Posterior cingulate gyrus (tissue), 11 donors: ENCODE data around the gene DBX1.

Experiments used
- DNase-seq, 10 donors: peaks; one replicate each; pipeline versions ENCODE4 v3.0.0 to v3.0.0-alpha.2; 2020 to 2021; ENCODE audit warnings: mixed read lengths in 3 of 10
- intact Hi-C: fragments of 100-400 bp; cut with DNase I; formaldehyde crosslinking; loops from one replicate; pipeline ENCODE4 v1.15.1; 2023

Gene DBX1

DNA sequence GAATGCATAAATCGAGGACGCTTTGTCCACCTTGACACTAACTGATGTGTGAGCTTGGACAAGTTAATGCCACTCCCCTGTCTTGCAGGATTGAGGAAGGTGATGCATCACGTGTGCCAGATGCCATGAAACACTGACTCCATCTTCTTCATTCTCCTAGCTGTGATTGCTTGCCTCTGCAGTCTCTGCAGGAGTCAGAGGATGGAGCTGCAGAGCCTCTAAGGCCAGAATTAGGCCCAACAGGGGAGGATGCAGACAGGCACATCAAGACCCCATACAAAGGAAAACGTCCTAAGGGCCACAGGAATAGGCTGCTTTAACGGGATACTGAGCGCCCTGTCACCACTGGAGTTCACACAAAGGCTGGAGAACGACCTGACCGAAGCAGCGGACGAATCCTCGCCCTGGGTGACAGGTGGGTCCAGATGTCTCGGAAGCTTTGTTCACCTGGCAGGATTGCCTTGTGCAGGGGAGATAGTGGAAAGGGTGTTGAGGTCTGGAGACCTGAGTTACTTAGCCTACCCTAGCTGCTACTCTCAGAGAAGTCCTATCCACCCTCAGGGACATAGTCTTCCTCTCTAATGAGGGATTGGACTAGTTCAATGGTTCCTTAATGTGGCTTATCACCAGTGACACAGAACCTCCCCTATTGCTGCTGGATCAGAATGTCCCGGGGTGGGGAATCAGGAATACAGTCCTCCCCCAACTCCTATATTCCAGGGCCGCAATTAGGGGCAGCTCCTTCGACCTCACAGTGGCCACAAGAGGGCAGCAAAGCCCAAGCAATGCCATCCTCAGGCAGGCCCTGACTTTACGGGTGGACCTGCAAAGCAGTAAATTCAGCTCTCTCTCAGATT, 32.4 kb downstream of the DBX1 start:
- intact Hi-C loops, result loop anchor here (1.0 to 10.0 kb wide), 4 partner anchors 209 to 563 kb away; no protein-coding TSS in a partner anchor
- peak; percentile 66 to 98 (median 89) for DNase-seq

DNA sequence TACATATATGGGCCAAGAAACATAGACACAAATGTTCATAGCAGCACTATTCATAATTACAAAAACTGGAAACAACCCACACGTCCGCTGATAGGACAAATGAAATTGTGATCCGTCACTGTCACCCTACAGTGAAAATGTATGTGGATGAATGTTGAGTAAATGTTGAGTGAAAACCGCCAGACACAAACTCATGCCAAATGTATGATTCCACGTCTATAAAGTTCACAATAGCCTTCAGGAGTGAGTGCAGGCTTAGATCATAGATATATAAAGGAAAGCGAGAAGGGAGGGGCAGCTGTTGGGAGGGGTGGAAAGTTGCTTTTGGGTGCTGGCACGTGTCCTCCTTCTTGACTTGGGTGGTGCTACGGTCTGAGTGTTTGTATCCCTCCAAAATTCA, 33.6 kb downstream of the DBX1 start:
- no peak for DNase-seq
- intact Hi-C loops, result loop anchor here (5.0 to 10.0 kb wide), 2 partner anchors 219 to 562 kb away; no protein-coding TSS in a partner anchor

DNA sequence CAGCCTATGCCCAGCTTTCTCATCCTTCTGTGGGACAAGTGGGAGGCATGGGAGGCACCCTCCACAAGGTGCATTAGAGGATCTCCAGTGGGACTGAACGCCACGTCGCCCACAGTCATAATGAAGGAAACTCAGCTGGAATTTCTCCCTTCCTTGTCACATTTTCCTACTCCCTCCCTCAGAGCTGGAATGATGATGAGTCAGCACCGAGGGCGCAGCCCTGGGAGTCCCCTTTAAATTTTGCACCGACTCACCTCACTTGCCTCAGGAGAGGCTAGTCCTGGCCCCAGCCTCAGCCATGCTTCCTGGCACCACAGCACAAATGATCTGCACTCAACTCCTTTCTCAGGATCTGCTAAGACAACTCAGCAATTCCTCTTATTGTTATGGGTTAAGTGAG, 34.3 kb downstream of the DBX1 start:
- no peak for DNase-seq
- intact Hi-C loops, result loop anchor here (5.0 to 10.0 kb wide), 2 partner anchors 219 to 561 kb away; no protein-coding TSS in a partner anchor

DNA sequence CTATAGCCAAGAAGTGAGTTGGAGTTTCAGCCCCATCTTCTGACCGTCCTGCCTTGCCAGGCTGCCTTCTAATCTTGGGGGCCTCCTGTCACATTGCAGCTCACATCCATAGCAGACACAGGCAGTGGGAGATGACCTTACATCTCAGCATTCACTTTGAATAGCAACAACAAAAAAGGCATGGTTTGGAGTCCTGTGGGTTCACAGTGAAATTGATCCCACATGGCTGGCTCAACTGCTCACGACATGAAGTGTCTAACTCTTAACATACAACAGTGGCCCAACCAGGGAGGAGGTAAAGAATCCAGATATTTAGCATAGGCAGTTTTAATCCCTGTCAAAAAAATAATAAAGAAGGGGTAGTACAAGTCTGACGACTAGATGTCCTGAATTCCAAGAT, 38.1 kb downstream of the DBX1 start:
- no peak for DNase-seq
- intact Hi-C loops, result loop anchor here (10.0 kb wide), 1 partner anchor 557 kb away; no protein-coding TSS in a partner anchor

DNA sequence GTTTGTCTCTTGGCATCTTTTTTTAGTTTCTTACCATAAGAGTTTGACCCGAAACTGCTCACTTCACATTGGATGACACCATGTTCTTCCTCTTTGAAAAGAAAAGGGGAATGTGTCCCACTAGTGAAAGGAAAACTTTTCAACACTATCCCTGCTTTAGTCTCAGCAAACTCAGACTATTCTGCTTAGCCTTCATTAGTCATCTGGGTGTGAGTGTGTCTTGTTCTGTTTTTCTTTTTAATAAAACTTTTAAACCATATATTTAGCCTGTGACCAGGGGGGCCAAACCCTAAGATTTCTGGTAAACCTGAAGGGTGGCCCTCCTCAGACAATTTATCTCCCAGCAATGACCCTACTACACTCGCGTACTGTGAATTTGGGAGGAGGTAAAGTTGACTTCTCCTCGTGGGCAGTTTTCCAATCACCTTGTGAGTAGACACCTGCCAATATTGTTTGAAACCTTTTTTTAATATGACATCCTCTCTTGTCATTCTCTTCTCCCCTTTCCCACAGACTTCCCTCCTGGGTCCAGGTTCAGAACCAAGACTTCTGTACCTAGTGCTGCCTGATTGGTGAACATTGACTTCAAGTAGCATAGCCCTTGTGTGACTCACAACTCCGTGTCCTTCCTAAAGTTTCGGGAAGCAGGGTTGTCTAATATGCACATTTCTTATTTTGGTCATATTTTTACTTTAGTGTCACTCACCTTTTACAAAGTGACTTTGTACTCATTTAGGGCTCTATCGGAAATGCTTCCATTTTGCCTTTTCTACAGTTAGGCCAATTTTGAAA, 39.9 kb downstream of the DBX1 start:
- intact Hi-C loops, result loop anchor here (10.0 kb wide), 1 partner anchor 556 kb away; no protein-coding TSS in a partner anchor
- DNase-seq, result no peak

DNA sequence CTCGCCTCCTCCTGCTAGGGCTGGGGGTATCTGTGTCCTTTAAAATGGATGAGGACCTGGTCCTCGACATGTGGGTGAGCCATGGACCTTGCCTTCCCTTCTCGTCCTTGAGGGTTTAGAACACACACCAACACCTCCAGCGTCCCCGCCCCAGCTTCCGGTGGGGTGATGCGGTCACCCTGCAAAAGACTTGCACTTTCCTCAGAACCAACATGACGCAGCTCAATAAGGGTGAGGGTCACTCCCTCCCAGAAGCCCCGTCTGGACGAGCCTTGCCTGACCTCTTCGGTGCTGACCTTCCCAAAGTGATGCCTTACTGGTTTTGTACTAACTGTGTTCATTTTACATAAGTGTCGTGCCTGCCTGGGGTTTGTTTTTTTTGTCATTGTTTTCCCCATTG, 41.0 kb downstream of the DBX1 start:
- intact Hi-C loops, result loop anchor here (10.0 kb wide), 1 partner anchor 455 kb away; no protein-coding TSS in a partner anchor
- no peak for DNase-seq

DNA sequence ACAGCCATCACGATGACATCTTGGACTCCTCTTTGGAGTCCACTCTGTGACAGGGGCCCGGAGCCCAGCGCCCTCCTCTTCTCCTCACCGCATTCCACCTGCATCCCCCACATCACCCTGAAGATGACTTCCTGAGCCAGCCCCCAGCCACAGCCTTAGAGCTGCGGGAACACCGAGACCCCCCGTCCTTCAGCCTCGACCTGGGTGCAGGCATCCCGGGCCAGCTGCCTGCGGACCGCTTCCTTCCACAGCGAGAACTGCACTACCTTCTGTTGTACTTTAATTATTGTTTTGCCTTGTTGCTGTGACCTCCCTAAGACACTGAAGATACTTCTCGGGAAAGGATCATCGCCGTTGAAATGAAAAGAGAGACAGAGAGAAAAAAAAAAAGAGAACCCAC, 42.1 kb downstream of the DBX1 start:
- no peak for DNase-seq
- intact Hi-C loops, result loop anchor here (10.0 kb wide), 1 partner anchor 453 kb away; no protein-coding TSS in a partner anchor

DNA sequence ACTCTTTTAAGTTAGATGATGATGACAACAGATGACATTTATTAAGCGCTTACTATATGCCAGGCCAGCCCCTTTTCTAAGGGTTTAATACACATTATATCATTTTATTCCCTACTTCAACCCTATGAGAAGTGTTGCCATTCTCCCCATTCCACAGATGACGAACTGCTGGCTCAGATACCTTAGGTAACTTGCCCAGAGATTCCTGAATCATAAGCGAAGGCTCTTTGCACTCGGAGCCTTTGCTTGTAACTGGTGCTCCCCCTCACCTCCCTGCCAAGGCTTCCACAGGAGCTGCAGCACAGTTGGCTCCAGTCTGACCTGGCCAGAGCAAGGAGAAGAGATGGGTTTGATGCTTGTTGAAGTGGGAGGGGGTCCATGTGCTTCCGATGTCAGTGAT, 43.0 kb downstream of the DBX1 start:
- intact Hi-C loops, result loop anchor here (10.0 kb wide), 1 partner anchor 452 kb away; no protein-coding TSS in a partner anchor
- DNase-seq, result no peak

DNA sequence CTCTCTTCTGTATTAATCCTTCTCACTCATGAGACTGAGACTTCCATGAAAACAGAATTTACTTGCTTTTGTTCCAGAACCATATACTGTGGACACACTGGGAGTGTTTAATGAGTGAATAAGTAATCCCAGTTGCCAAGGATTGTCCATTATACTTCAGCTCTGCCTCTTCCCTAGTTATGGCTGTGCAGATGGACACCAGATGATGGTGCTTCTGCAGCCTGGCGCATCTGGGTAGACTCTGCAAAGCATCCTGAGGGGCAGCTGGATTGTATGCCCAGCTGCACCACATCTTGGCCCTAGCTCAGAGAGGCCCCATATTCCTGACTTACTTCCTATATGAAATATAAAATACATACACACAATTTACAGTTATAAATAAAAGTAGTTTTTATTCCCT, 43.5 kb downstream of the DBX1 start:
- no peak for DNase-seq
- intact Hi-C loops, result loop anchor here (10.0 kb wide), 1 partner anchor 452 kb away; no protein-coding TSS in a partner anchor

DNA sequence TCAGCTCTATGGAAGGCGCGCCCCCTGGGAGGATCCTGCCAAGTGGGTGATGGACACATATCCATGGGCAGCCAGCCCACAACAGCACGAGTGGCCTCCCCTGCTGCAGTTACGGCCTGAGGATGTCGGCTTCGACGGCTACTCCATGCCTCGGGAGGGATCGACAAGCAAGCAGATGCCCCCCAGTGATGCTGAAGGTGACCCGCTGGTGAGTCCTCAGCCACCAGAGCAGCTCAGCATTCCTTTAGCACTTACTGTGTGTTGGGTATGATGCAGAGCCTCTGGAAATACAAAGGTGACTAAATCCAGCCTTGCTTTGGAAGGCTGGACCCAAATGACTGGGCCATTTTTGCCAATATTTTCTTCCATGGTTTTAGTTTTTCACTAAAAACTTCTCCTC, 45.7 kb downstream of the DBX1 start:
- intact Hi-C loops, result loop anchor here (5.0 to 10.0 kb wide), 2 partner anchors 162 to 450 kb away; no protein-coding TSS in a partner anchor
- DNase-seq, result no peak

DNA sequence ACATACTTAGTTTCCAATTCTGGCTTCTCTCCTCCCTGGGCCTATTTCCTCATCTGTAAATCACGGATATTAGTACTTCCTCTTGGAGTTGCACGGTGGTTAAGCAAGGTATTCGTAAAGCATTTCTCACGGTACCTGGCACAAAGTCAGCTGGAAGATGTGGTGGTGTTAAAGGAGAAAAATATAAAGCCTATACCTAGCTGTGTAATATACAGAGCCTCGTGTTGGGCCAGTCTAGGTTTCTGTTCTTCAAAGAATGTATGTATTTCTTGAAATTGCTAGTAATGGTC, 47.2 kb downstream of the DBX1 start:
- intact Hi-C loops, result loop anchor here (5.0 to 10.0 kb wide), 2 partner anchors 161 to 448 kb away; no protein-coding TSS in a partner anchor

DNA sequence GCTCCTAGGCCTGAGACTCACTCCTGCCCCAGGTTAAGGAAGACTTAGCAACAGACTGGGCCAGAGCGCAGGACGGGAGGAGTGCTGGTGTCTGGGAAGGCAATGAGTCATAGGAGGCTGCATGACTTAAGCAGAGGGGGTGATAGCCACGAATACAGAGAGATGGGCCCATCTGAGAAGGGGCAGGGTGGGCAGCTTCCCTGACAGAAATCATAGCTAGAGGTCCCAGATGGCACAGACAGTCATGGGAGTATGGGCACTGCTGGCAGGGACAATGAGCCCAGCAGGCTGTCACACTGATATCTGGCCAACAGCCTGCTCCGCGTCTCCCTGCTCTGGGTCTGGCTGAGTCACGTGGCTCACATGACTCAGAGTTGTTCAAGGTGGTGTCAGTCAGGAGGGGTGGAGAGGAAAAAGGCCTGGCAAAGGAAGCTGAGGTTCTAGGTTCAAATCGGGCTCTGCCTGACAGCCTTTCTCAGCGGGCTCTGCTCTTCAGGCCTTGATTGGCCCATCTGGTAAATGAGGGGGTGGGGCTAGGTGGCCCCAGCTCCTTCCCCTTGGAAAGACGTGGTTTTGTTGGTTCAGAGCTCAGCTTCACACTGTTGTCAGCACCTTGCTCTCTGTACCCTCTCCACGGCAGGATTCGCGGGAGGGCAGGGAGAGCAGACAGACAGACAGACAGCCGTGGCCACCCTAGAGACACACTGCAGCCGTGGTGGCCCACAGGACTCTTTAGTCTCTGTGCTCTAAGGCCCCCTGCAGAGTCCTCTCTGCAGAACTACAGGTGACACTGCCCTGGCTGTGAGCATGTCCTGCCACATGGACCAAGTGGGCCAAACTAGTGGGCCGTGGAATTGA, 47.8 kb downstream of the DBX1 start:
- intact Hi-C loops, result loop anchor here (5.0 to 10.0 kb wide), 2 partner anchors 160 to 448 kb away; no protein-coding TSS in a partner anchor
- DNase-seq, result peak; percentile 55 to 95 (median 72)

More for the DNA sequence above, 47.2 kb downstream of the DBX1 start:
- no peak for DNase-seq

DNA sequence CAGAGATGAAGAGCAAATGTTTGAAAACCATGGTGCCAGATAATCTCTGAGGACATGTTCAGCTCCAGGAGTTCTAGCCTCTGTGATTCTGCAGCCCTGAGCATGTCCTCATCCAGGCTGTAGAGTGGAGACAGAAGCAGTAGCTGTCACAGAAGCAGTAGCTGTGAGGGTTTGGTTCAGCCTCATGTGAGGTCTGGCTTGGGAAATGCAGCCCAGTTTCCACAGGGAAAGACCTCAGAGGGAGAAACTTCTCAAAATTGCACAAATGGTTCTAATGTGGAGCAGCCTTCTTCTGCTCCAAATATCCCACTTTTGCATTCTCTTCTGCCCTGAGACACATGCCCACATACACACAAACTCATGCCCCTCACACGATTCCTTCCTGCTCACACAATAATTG, 48.4 kb downstream of the DBX1 start:
- intact Hi-C loops, result loop anchor here (5.0 to 10.0 kb wide), 2 partner anchors 160 to 447 kb away; no protein-coding TSS in a partner anchor

DNA sequence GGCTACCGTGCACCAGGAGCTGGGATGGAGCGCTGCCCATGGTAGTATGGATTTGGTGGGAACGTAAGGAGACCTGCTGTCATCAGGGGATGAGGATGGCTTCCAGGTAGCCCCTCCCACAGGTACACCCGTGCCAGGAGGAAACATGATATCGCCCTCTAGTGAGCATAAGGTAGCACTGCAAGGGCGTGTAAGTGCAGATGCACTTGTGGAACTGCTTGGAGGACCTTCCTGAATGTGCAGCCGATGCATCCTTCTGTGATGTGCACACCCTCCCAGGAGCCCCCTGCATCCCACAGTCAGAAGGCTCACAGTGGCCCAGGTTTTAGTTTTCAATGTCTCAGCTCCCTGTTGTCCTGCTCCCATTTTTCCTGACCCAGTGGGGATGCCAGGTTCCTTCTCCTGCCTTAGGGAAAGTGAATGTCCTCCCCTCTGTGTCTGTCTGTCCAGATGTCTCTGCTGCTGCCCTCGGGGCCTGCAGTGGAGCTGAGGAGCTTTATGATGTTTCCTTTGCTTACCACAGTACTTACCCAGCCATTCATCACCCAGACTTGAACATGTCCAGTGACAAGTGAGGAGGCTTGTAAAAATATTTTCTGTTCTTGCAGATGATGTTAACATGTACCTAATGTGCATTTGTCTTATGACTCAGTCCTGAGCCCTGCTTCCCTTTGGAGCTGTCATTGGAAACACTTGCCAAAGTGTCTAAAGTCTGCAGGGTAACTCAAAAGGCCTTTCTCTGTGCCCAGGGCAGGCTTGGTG, 49.2 kb downstream of the DBX1 start:
- DNase-seq, result peak in 2 of 10 donors; percentile 24 to 79
- intact Hi-C loops, result loop anchor here (5.0 to 10.0 kb wide), 2 partner anchors 159 to 446 kb away; no protein-coding TSS in a partner anchor

More for the DNA sequence above, 48.4 kb downstream of the DBX1 start:
- no peak for DNase-seq

DNA sequence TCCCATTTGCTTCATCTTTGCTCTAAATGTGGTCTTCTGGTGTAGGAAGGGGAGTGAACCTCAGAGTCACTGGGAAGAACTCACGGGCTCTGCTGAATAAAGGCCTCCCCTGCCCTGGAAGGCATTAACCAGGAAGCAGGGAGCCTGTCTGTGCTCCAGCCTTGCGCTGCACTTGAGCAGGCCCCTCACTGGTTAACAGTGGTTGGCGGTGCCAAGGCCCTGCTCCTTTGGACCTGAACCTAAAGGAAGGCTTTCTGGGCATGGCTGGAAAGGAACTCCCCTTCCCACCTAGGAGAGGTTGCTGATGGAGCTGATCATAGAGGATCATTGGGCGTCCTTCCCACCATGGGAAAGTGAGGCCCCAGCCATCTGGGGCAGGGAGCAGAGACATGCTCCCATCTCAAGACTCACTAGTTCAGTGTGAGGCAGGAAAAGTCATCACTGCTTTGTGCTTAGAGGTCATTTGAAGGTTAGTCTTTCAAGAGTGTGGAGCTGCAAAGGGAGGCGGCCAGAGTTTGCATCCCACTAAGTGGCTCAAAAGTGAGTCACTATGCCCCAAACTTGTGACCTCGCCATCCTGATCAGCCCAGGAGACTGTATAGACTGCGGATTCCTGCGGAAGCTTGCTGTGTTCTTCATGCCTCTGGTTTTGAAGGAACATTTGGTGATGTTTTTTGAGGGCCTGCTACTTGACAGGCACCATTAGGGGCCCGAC, 50.4 kb downstream of the DBX1 start:
- intact Hi-C loops, result loop anchor here (5.0 to 10.0 kb wide), 2 partner anchors 158 to 445 kb away; no protein-coding TSS in a partner anchor
- peak in 1 of 10 donors; percentile 66 for DNase-seq
